Measurements from ENCODE around the gene CCDC137.

CCDC137 gene

GRCh38 chr17:81715107-81715871, 48.8 kb downstream of the CCDC137 start:
- no peak for DNase-seq (ENCODE audit: low read depth in 2 of 2)

- DNase-seq (ENCODE audit: low read depth in 2 of 2) = no peak
Observed at GRCh38 chr17:81715872-81716673, 49.5 kb downstream of the CCDC137 start.

- DNase-seq (ENCODE audit: low read depth in 2 of 2) = no peak
Observed at GRCh38 chr17:81716674-81716996, 50.1 kb downstream of the CCDC137 start.

GRCh38 chr17:81717049-81717765, 50.7 kb downstream of the CCDC137 start:
- no peak for DNase-seq (ENCODE audit: low read depth in 2 of 2)

GRCh38 chr17:81717766-81718089, 51.2 kb downstream of the CCDC137 start:
- DNase-seq (ENCODE audit: low read depth in 2 of 2) = no peak

GRCh38 chr17:81719410-81720266, 53.1 kb downstream of the CCDC137 start:
- DNase-seq (ENCODE audit: low read depth in 2 of 2) = no peak

GRCh38 chr17:81720267-81721071, 53.9 kb downstream of the CCDC137 start:
- DNase-seq (ENCODE audit: low read depth in 2 of 2) = no peak

GRCh38 chr17:81722184-81723120, 55.9 kb downstream of the CCDC137 start:
- no peak for DNase-seq (ENCODE audit: low read depth in 2 of 2)
